SK-N-SH (cell line): Measurements from ENCODE around the gene CPSF4.

ENCODE experiments used
- IRF3 ChIP-seq: fragments of 150-350 bp; IDR thresholded peaks from 2 replicates; pipeline ENCODE4 v1.6.1; 2016; ENCODE audit warnings: mild to moderate bottlenecking, low read depth, low read length
- MXI1 ChIP-seq: IDR thresholded peaks from 2 replicates; pipeline ENCODE4 v1.6.1; 2012; ENCODE audit warnings: mild to moderate bottlenecking, low read depth, low read length, improper control_type of control experiment
- NFIC ChIP-seq: IDR thresholded peaks from 2 replicates; pipeline ENCODE4 v1.4.0; 2012; ENCODE audit warnings: borderline replicate concordance
- PBX3 ChIP-seq: IDR thresholded peaks from 2 replicates; pipeline ENCODE4; 2012
- SIN3A ChIP-seq: IDR thresholded peaks from 2 replicates; pipeline ENCODE4 v1.6.1; 2012; ENCODE audit warnings: low read depth, mild to moderate bottlenecking, low read length, moderate library complexity, borderline replicate concordance
- TCF12 ChIP-seq: IDR thresholded peaks from 2 replicates; pipeline ENCODE4 v1.4.0; 2012
- TF ChIP-seq, protein P1 (sequence below): IDR thresholded peaks from 2 replicates; pipeline ENCODE4 v1.4.0; 2012; ENCODE audit warnings: low read depth, borderline replicate concordance
- TF ChIP-seq, protein P2 (sequence below): IDR thresholded peaks from 2 replicates; pipeline ENCODE4 v1.4.0; 2012; ENCODE audit warnings: low read depth, borderline replicate concordance
- TF ChIP-seq, protein P3 (sequence below): fragments of 200-600 bp; sonication (generic); IDR thresholded peaks from 2 replicates; pipeline ENCODE4 v1.6.1; 2017; ENCODE audit warnings: antibody characterized with exemption, mild to moderate bottlenecking, moderate library complexity
- TF ChIP-seq, protein P4 (sequence below): IDR thresholded peaks from 2 replicates; pipeline ENCODE4 v1.6.1; 2012; ENCODE audit warnings: mild to moderate bottlenecking, low read depth, low read length, moderate library complexity

DNA sequence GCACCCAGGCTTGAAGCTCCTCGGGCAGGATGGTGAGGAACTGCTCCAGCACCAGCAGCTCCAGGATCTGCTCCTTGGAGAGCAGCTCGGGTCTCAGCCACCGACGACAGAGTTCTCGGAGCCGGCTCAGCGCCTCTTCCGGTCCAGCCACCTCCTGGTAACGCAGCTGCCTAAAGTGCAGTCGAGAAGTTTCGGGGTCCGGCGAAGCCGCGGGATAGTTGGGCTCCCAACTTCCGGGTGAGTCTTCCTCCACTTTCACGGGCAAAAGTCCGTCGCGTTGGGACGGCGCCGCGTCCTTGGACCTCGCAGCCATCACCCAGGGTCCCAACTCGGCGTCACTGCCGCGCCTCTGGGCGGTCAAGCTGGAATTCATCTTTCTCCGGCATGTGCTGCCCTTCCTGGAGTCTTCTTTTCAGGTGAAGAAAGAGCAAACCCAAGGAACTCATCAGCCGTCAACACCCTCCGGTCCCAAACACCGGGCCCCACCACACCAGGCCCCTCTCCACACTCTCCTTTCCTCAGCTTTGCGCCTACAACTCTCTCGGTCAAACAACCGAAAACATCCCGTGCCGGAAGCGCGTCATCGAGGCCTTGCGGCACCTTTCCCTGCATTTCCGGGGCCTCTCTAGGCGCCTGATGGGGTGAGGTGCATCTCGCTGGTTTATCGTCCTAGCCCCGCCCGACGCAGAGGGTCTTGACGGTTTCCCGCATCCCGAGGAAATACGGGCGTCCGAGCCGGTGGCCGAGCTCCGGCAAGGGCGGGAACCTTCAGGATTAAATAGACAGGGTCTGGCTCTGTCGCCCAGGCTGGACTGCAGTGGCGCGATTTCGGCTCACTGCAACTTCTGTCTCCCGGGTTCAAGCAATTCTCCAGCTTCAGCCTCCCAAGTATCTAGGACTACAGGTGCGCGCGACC, 61.2 kb downstream of the CPSF4 start, which contains the start of gene ZNF394:
- TF ChIP-seq, protein P1, sequence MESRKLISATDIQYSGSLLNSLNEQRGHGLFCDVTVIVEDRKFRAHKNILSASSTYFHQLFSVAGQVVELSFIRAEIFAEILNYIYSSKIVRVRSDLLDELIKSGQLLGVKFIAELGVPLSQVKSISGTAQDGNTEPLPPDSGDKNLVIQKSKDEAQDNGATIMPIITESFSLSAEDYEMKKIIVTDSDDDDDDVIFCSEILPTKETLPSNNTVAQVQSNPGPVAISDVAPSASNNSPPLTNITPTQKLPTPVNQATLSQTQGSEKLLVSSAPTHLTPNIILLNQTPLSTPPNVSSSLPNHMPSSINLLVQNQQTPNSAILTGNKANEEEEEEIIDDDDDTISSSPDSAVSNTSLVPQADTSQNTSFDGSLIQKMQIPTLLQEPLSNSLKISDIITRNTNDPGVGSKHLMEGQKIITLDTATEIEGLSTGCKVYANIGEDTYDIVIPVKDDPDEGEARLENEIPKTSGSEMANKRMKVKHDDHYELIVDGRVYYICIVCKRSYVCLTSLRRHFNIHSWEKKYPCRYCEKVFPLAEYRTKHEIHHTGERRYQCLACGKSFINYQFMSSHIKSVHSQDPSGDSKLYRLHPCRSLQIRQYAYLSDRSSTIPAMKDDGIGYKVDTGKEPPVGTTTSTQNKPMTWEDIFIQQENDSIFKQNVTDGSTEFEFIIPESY: peak; percentile 83; the same call in 1 of the 2 replicates
- TF ChIP-seq SIN3A (peak; percentile 97), IRF3 (no peak), PBX3 (no peak), NFIC (no peak), TCF12 (peak; percentile 54; the same call in 1 of the 2 replicates), MXI1 (peak; percentile 88)
- TF ChIP-seq, protein P2, sequence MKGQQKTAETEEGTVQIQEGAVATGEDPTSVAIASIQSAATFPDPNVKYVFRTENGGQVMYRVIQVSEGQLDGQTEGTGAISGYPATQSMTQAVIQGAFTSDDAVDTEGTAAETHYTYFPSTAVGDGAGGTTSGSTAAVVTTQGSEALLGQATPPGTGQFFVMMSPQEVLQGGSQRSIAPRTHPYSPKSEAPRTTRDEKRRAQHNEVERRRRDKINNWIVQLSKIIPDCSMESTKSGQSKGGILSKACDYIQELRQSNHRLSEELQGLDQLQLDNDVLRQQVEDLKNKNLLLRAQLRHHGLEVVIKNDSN: peak; percentile 56
- TF ChIP-seq, protein P3, sequence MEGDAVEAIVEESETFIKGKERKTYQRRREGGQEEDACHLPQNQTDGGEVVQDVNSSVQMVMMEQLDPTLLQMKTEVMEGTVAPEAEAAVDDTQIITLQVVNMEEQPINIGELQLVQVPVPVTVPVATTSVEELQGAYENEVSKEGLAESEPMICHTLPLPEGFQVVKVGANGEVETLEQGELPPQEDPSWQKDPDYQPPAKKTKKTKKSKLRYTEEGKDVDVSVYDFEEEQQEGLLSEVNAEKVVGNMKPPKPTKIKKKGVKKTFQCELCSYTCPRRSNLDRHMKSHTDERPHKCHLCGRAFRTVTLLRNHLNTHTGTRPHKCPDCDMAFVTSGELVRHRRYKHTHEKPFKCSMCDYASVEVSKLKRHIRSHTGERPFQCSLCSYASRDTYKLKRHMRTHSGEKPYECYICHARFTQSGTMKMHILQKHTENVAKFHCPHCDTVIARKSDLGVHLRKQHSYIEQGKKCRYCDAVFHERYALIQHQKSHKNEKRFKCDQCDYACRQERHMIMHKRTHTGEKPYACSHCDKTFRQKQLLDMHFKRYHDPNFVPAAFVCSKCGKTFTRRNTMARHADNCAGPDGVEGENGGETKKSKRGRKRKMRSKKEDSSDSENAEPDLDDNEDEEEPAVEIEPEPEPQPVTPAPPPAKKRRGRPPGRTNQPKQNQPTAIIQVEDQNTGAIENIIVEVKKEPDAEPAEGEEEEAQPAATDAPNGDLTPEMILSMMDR: peak; percentile 17; the same call in 1 of the 2 replicates
- TF ChIP-seq, protein P4, sequence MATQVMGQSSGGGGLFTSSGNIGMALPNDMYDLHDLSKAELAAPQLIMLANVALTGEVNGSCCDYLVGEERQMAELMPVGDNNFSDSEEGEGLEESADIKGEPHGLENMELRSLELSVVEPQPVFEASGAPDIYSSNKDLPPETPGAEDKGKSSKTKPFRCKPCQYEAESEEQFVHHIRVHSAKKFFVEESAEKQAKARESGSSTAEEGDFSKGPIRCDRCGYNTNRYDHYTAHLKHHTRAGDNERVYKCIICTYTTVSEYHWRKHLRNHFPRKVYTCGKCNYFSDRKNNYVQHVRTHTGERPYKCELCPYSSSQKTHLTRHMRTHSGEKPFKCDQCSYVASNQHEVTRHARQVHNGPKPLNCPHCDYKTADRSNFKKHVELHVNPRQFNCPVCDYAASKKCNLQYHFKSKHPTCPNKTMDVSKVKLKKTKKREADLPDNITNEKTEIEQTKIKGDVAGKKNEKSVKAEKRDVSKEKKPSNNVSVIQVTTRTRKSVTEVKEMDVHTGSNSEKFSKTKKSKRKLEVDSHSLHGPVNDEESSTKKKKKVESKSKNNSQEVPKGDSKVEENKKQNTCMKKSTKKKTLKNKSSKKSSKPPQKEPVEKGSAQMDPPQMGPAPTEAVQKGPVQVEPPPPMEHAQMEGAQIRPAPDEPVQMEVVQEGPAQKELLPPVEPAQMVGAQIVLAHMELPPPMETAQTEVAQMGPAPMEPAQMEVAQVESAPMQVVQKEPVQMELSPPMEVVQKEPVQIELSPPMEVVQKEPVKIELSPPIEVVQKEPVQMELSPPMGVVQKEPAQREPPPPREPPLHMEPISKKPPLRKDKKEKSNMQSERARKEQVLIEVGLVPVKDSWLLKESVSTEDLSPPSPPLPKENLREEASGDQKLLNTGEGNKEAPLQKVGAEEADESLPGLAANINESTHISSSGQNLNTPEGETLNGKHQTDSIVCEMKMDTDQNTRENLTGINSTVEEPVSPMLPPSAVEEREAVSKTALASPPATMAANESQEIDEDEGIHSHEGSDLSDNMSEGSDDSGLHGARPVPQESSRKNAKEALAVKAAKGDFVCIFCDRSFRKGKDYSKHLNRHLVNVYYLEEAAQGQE: peak; percentile 45; the same call in 1 of the 2 replicates
